ENCODE data around the gene RANBP3.

Gene RANBP3

DNA sequence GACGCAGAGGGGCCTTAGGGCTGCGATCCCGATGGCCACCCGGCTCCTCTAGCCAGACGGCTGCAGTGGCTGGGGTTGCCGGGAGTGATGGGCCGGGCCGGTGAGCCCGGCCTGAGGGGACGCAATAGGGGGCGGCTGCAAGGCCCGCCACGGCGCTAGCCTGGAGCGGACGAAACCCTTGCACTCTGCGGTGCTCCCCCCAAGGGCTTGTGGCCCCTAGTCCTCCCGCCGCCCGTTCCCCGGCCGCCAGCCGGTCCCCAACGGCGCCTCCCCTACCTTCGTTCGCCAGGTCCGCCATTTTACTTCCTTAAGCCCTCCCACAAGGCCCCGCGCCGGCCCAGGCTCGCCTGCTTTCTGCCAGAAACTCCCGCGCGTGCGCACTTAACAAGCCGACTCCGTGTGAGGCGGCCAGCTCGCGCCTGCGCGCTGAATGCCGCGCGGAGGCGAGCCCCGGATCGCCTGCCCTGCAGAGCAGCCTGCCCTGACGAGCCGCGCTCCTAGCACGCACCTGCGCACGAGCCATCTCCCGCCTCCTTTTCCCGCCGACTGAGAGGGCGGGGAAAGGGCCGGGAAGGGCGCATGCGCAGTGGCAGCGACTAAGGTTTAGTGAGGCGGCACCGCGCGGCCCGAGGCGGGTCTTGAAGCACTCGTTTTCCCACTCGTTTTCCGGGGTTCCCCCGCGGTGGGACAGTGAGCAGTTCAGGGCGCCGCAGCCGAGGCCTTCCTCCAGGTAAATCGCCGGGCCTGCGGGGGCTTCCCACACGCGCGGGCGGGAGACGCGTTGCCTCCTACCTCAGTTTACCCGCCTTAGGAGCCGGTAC, at the start of gene RANBP3 (continued):
- TF ChIP-seq ZBTB44 (tag by site-specific recombination; IDR thresholded peaks at IDR 0.05), result no peak
- no peak; the same call in 1 of the 2 replicates for TF ChIP-seq ZNF580 (tag by site-specific recombination; IDR thresholded peaks at IDR 0.05)
- TF ChIP-seq ZNF629 (tag by site-specific recombination; IDR thresholded peaks at IDR 0.05), result no peak
- peak; percentile 85; the same call in 1 of the 2 replicates for TF ChIP-seq ZBTB20 (tag by site-specific recombination; IDR thresholded peaks at IDR 0.05)
- 0 out of 2 replicates have a peak, but pooled peaks have one; percentile 11 for TF ChIP-seq KLF8 (tag by site-specific recombination; IDR thresholded peaks at IDR 0.05)
- no peak for TF ChIP-seq ZNF623 (tag by site-specific recombination; IDR thresholded peaks at IDR 0.05)
- no peak for TF ChIP-seq ZNF654 (tag by site-specific recombination; IDR thresholded peaks at IDR 0.05; ENCODE audit: low read depth)
- peak; percentile 78 for TF ChIP-seq GLIS1 (tag by site-specific recombination; IDR thresholded peaks at IDR 0.05)
- no peak for TF ChIP-seq ZNF148 (tag by site-specific recombination; IDR thresholded peaks at IDR 0.05; ENCODE audit: borderline replicate concordance)
- peak; percentile 57; the same call in 1 of the 2 replicates for TF ChIP-seq ZSCAN23 (tag by site-specific recombination; IDR thresholded peaks at IDR 0.05)
- TF ChIP-seq, protein P1, sequence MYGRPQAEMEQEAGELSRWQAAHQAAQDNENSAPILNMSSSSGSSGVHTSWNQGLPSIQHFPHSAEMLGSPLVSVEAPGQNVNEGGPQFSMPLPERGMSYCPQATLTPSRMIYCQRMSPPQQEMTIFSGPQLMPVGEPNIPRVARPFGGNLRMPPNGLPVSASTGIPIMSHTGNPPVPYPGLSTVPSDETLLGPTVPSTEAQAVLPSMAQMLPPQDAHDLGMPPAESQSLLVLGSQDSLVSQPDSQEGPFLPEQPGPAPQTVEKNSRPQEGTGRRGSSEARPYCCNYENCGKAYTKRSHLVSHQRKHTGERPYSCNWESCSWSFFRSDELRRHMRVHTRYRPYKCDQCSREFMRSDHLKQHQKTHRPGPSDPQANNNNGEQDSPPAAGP (tag by site-specific recombination; IDR thresholded peaks at IDR 0.05), result peak; percentile 13; the same call in 1 of the 2 replicates
- TF ChIP-seq ZNF596 (tag by site-specific recombination; IDR thresholded peaks at IDR 0.05), result no peak
- no peak for TF ChIP-seq BCL11B (tag by site-specific recombination; IDR thresholded peaks at IDR 0.05; ENCODE audit: low read depth)
- peak; percentile 0; the same call in 1 of the 2 replicates for TF ChIP-seq ZNF561 (tag by site-specific recombination; IDR thresholded peaks at IDR 0.05; ENCODE audit: borderline replicate concordance)
- TF ChIP-seq ZSCAN16 (tag by site-specific recombination; IDR thresholded peaks at IDR 0.05), result no peak
- no peak for TF ChIP-seq ZNF514 (tag by site-specific recombination; IDR thresholded peaks at IDR 0.05)
- no peak for TF ChIP-seq ZNF211 (tag by site-specific recombination; IDR thresholded peaks at IDR 0.05; ENCODE audit: low read depth)
- no peak for TF ChIP-seq ZNF701 (tag by site-specific recombination; IDR thresholded peaks at IDR 0.05)
- no peak for TF ChIP-seq ZNF132 (tag by site-specific recombination; IDR thresholded peaks at IDR 0.05; ENCODE audit: borderline replicate concordance)
- TF ChIP-seq ZNF202 (tag by site-specific recombination; IDR thresholded peaks at IDR 0.05; ENCODE audit: borderline replicate concordance), result no peak
- TF ChIP-seq ZBTB6 (tag by site-specific recombination; IDR thresholded peaks at IDR 0.05), result no peak
- TF ChIP-seq ZIC2 (tag by site-specific recombination; IDR thresholded peaks at IDR 0.05), result no peak
- TF ChIP-seq ZBTB8A (tag by site-specific recombination; IDR thresholded peaks at IDR 0.05), result peak; percentile 21; the same call in 1 of the 2 replicates
- peak; percentile 75; the same call in 1 of the 2 replicates for TF ChIP-seq KLF16 (tag by site-specific recombination; IDR thresholded peaks at IDR 0.05)
- TF ChIP-seq ZFP41 (tag by site-specific recombination; IDR thresholded peaks at IDR 0.05; ENCODE audit: borderline replicate concordance), result no peak
- TF ChIP-seq ZNF266 (tag by site-specific recombination; IDR thresholded peaks at IDR 0.05; ENCODE audit: low read depth), result no peak
- no peak for TF ChIP-seq ZNF223 (tag by site-specific recombination; IDR thresholded peaks at IDR 0.05)
- TF ChIP-seq, protein P2, sequence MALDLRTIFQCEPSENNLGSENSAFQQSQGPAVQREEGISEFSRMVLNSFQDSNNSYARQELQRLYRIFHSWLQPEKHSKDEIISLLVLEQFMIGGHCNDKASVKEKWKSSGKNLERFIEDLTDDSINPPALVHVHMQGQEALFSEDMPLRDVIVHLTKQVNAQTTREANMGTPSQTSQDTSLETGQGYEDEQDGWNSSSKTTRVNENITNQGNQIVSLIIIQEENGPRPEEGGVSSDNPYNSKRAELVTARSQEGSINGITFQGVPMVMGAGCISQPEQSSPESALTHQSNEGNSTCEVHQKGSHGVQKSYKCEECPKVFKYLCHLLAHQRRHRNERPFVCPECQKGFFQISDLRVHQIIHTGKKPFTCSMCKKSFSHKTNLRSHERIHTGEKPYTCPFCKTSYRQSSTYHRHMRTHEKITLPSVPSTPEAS (tag by site-specific recombination; IDR thresholded peaks at IDR 0.05), result no peak
- TF ChIP-seq TCF7L2 (IDR thresholded peaks at IDR 0.05; ENCODE audit: borderline replicate concordance, low read depth, low read length), result no peak
